HepG2 (cell line): ENCODE results near the gene TMEM219. TPM values are rescaled to one million over a fixed set of nuclear protein-coding genes. Genes with fewer than 3 reads are reported as not detected.
A peak's percentile ranks its signal among the peaks of the same experiment; 100 is the strongest.

ENCODE experiments used
- ATAC-seq: fragments of 200-7000 bp; cut with Tn5 transposase; 3 replicates; pipeline ENCODE4 v1.9.1; 2020; ENCODE audit warnings: mild to moderate bottlenecking, moderate library complexity
- BruUV-seq: library from RNA; stranded (reverse); fragments of 400-500 nt; replicated peaks from 2 replicates; lab custom pipeline; 2021; lab: Mats Ljungman, UMichigan
- CTCF ChIA-PET: fragments of 300-600 bp; formaldehyde crosslinking; extraction: SDS; loops from one replicate; lab custom pipeline; 2021; ENCODE audit warnings: low total read pairs, inconsistent platforms, low intra/inter-chr PET ratio; lab: Yijun Ruan, JAX
- POLR2A ChIA-PET: fragments of 350-600 bp; sonication (Branson Sonifier 250); formaldehyde crosslinking; loops from one replicate; lab custom pipeline; 2020; ENCODE audit warnings: antibody characterized with exemption, inconsistent platforms; lab: Yijun Ruan, JAX
- DNase-seq: peaks from one replicate; pipeline ENCODE4 v3.0.0-alpha.2; 2015; ENCODE audit warnings: low spot score
- FAIRE-seq: peaks from 3 replicates; lab custom pipeline; 2011; peaks lifted over from hg19 to GRCh38; lab: Jason Lieb, UNC
- H2AFZ ChIP-seq: one replicate; pipeline ENCODE4 v1.6.1; 2011; ENCODE audit warnings: low read length, inconsistent platforms
- H3K27ac ChIP-seq: fragments of 300-600 bp; 3 replicates; pipeline ENCODE4 v1.8.0; 2011; ENCODE audit warnings: mixed run types, mild to moderate bottlenecking, mixed read lengths, low read length, inconsistent platforms; ENCODE audit not compliant: insufficient read depth; ENCODE audit errors: extremely low read length
- H3K27me3 ChIP-seq, 2 experiments: fragments of 200-600 bp in 1 of 2; 2 replicates in 1 of 2; 3 replicates in 1 of 2; pipeline versions ENCODE4 v1.6.0 to v1.8.0; 2011; ENCODE audit warnings: low read length in 2 of 2, mild to moderate bottlenecking in 2 of 2, moderate library complexity in 2 of 2, inconsistent platforms in 1 of 2; ENCODE audit not compliant: insufficient read depth in 2 of 2, control insufficient read depth in 1 of 2
- H3K36me3 ChIP-seq, 2 experiments: fragments of 200-600 bp in 1 of 2; replicated peaks in 1 of 2; 2 replicates in 1 of 2; 3 replicates in 1 of 2; pipeline versions ENCODE4 v1.5.1 to v1.8.0; 2011; ENCODE audit warnings: low read length in 2 of 2, inconsistent platforms in 1 of 2; ENCODE audit not compliant: insufficient read depth in 2 of 2, control insufficient read depth in 1 of 2
- H3K4me1 ChIP-seq: 2 replicates; pipeline ENCODE4 v1.5.1; 2012; ENCODE audit warnings: low read length, inconsistent platforms; ENCODE audit not compliant: insufficient read depth
- H3K4me2 ChIP-seq: 2 replicates; pipeline ENCODE4 v1.6.0; 2011; ENCODE audit warnings: low read depth, low read length, inconsistent platforms
- H3K4me3 ChIP-seq, 3 experiments: fragments of 200-600 bp in 1 of 3; sonication (generic), shearing (Covaris generic) in 1 of 3; replicated peaks in 1 of 3; 2 replicates each; pipeline ENCODE4 v1.5.1; 2011 to 2016; ENCODE audit warnings: low read length in 3 of 3, inconsistent platforms in 2 of 3, low read depth in 2 of 3, mild to moderate bottlenecking in 2 of 3, control low read depth in 1 of 3, mixed read lengths in 1 of 3; ENCODE audit not compliant: insufficient read depth in 1 of 3
- H3K79me2 ChIP-seq: one replicate; pipeline ENCODE4 v1.6.1; 2011; ENCODE audit warnings: low read length, inconsistent platforms; ENCODE audit not compliant: insufficient read depth
- H3K9ac ChIP-seq: 2 replicates; pipeline ENCODE4 v1.6.0; 2011; ENCODE audit warnings: mild to moderate bottlenecking, low read depth, low read length, inconsistent platforms; ENCODE audit not compliant: insufficient read depth
- H3K9me3 ChIP-seq: 2 replicates; pipeline ENCODE4 v1.5.1; 2012; ENCODE audit warnings: mild to moderate bottlenecking, low read length
- H4K20me1 ChIP-seq: 2 replicates; pipeline ENCODE4 v1.6.0; 2011; ENCODE audit warnings: inconsistent platforms, mild to moderate bottlenecking, low read length, moderate library complexity; ENCODE audit not compliant: insufficient read depth
- ATF6 ChIP-seq: sonication (generic); formaldehyde crosslinking; conservative IDR thresholded peaks from 2 replicates; pipeline ENCODE4 v1.4.0; 2020; ENCODE audit warnings: missing genetic modification reagents
- HDAC1 ChIP-seq: sonication (generic); formaldehyde crosslinking; IDR thresholded peaks from 2 replicates; pipeline ENCODE4 v1.5.1; 2020; ENCODE audit warnings: mild to moderate bottlenecking, missing genetic modification reagents
- HNF4G ChIP-seq, 2 experiments: sonication (generic) in 1 of 2; formaldehyde crosslinking in 1 of 2; IDR thresholded peaks; 2 replicates each; pipeline versions ENCODE4 v1.4.0 to v1.6.1; 2011 to 2020; ENCODE audit warnings: borderline replicate concordance in 2 of 2, low read depth in 2 of 2, mild to moderate bottlenecking in 2 of 2, low read length in 1 of 2, missing genetic modification reagents in 1 of 2, moderate library complexity in 1 of 2
- HNRNPL ChIP-seq: fragments of 200-400 bp; formaldehyde crosslinking; IDR thresholded peaks from 2 replicates; pipeline ENCODE4 v1.6.1; 2017; ENCODE audit warnings: mild to moderate bottlenecking, low read depth, low read length
- MATR3 ChIP-seq: sonication (generic); formaldehyde crosslinking; IDR thresholded peaks from 2 replicates; pipeline ENCODE4 v1.4.0; 2020; ENCODE audit warnings: missing genetic modification reagents
- MTERF4 ChIP-seq: sonication (generic); formaldehyde crosslinking; IDR thresholded peaks from 2 replicates; pipeline ENCODE4 v1.8.0; 2023; ENCODE audit warnings: mild to moderate bottlenecking, missing genetic modification reagents
- MXI1 ChIP-seq: IDR thresholded peaks from 3 replicates; pipeline ENCODE4 v1.6.1; 2012; ENCODE audit warnings: low read depth, low read length, inconsistent platforms, borderline replicate concordance
- PTBP1 ChIP-seq: fragments of 200-400 bp; formaldehyde crosslinking; IDR thresholded peaks from 2 replicates; pipeline ENCODE4 v1.6.1; 2018; ENCODE audit warnings: low read length, low read depth; ENCODE audit not compliant: poor library complexity, severe bottlenecking
- RBFOX2 ChIP-seq: fragments of 200-400 bp; formaldehyde crosslinking; IDR thresholded peaks from 2 replicates; pipeline ENCODE4 v1.6.1; 2017; ENCODE audit warnings: low read depth, mild to moderate bottlenecking, low read length
- SATB2 ChIP-seq: sonication (generic); formaldehyde crosslinking; IDR thresholded peaks from 2 replicates; pipeline ENCODE4 v1.5.0; 2020; ENCODE audit warnings: missing genetic modification reagents
- WGBS: methylation state at CpG from one replicate; pipeline ENCODE4 v1.1.6; 2017; ENCODE audit warnings: low lambda C conversion rate; 5-methylcytosine and 5-hydroxymethylcytosine counted together
- in situ Hi-C: cut with HindIII; loops from 2 replicates; pipeline ENCODE4 v1.10.0; 2017; ENCODE audit warnings: low pct_unique_long_range_greater_than_20kb; ENCODE audit not compliant: extremely low pct_ligation_motif_present
- intact Hi-C: fragments of 100-400 bp; cut with micrococcal nuclease; formaldehyde crosslinking; loops from one replicate; pipeline ENCODE4 v1.10.0; 2022; ENCODE audit not compliant: unreplicated experiment
- polyA plus RNA-seq, 8 experiments: library from polyadenylated mRNA; depleted of rRNA in 3 of 8; stranded (reverse) in 7 of 8; unstranded in 1 of 8; fragments of >200 nt; fragmentation: Illumina TruSeq in 4 of 8; extraction: Trizol in 4 of 8; gene quantifications; 2 replicates each; pipeline versions ENCODE4 v1.2.1 to v1.2.3, GENCODE V29; 2011 to 2016; ENCODE audit warnings: low read depth in 4 of 8, missing spikeins in 1 of 8, mixed read lengths in 1 of 8; ENCODE audit not compliant: insufficient read depth in 1 of 8
- total RNA-seq, 5 experiments: library from RNA; depleted of rRNA; stranded (reverse); fragments of >200 nt; fragmentation: Illumina TruSeq; extraction: Trizol; gene quantifications; 2 replicates each; pipeline ENCODE4 v1.2.3, GENCODE V29; 2016; ENCODE audit warnings: low read depth in 1 of 5
- TF ChIP-seq, protein P1 (sequence below): sonication (generic); formaldehyde crosslinking; IDR thresholded peaks from 2 replicates; pipeline ENCODE4 v1.8.0; 2022; ENCODE audit warnings: mild to moderate bottlenecking, missing genetic modification reagents, moderate library complexity

Gene TMEM219
- total and polyA plus RNA-seq, 2 of the 13 experiments (the other 11 are each of a cell fraction or from before 2014, with no cell fraction given): 105 to 115 TPM

DNA sequence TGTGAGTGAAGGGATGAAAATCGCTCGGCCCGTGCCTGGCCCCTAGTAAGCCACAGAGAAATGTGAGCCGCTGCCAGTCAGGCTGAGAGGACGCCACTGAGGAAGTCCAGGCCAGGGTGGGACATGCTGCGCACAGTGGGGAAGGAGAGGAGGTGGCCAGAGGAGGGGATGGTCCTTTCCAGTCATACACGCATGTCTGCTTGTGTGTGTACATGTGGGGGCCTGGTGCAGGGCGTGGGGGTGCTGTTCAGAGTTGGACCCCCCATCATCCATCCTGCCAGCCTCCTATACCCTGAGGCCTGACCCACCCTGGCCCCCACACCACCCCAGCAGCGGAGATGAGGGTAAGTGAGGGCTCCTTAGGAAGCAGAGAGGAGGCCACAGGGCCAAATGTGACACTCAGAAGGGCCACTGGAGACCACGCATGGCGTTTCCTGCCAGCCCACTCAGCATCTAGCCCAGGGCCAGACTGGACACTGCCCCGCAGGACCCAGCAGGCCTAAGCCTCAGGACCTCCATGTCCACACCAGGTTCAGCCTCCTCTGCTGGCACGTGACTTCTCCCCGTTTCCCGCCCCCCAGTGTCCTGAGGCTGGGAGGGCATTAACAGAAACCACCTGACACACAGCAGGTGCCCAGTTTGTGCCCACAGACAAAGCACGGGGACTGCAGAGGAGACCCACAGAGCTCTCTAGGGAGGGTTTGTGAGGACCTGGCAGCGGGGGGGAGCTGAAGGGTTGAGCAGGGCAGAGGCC, 42.0 kb downstream of the TMEM219 start:
- ChIA-PET CTCF (no interaction called here), POLR2A (interaction anchor here (1.2 to 2.1 kb wide), 2 partner anchors 30 to 78 kb away, joined by 3 to 8 read pairs; partner anchors contain the start of gene TAOK2)
- FAIRE-seq (no peak), DNase-seq (no peak), ATAC-seq (no peak)
- Histone ChIP-seq H3K9ac (no peak overlapping the region), H3K27ac (no peak overlapping the region), H3K4me3 (no peak overlapping the region), H2AFZ (no peak overlapping the region), H3K27me3 (0 out of 5 replicates have a peak, but pooled peaks cover 0 to 1% of the 10 kb centered on the region in 2 experiments), H3K79me2 (no peaks in the 10 kb centered on the region), H3K4me2 (no peak overlapping the region), H3K4me1 (peaks cover under 1% of the 10 kb centered on the region; the same call in 1 of the 2 replicates), H3K9me3 (no peaks in the 10 kb centered on the region), H4K20me1 (no peaks in the 10 kb centered on the region), H3K36me3 (peaks cover 0 to 3% of the 10 kb centered on the region in 2 experiments; a peak in 1 of 5 replicates)
- TF ChIP-seq HNF4G (IDR thresholded peaks at IDR 0.05; ENCODE audit: borderline replicate concordance, low read depth, low read length) (no peak), HNF4G (CRISPR knock-in tag; IDR thresholded peaks at IDR 0.05; ENCODE audit: borderline replicate concordance, low read depth) (no peak)
- BruUV-seq: no TSS peak
- intact Hi-C loops: no loop called here
- in situ Hi-C loops: loop anchor here (10.0 kb wide), 1 partner anchor 139 kb away; the partner anchor contains the start of gene CDIPT
- 95% methylated on average over 13 of the region's 17 CpGs for WGBS

- H2AFZ ChIP-seq: no peak overlapping the region
- H3K79me2 ChIP-seq: no peaks in the 10 kb centered on the region
- ATAC-seq: no peak
- no peak overlapping the region for H3K4me2 ChIP-seq
- CTCF ChIA-PET: no interaction called here
- no peak for FAIRE-seq
- intact Hi-C loops: no loop called here
- peaks cover 6% of the 10 kb centered on the region for H3K4me1 ChIP-seq
- WGBS: 93% methylated on average over 14 of the region's 19 CpGs
- BruUV-seq: no TSS peak
- H3K9ac ChIP-seq: no peak overlapping the region
- H3K27me3 ChIP-seq: peaks cover 0 to 6% of the 10 kb centered on the region in 2 experiments; a peak in 1 of 5 replicates
- POLR2A ChIA-PET: interaction anchor here (1.2 to 2.1 kb wide), 2 partner anchors 31 to 79 kb away, joined by 3 to 8 read pairs; partner anchors contain the start of gene TAOK2
- DNase-seq: no peak
- H3K36me3 ChIP-seq: peaks cover 0 to 3% of the 10 kb centered on the region in 2 experiments; a peak in 1 of 5 replicates
- no peak overlapping the region for H3K4me3 ChIP-seq
- no peak overlapping the region for H3K27ac ChIP-seq
- in situ Hi-C loops: loop anchor here (10.0 kb wide), 1 partner anchor 140 kb away; the partner anchor contains the start of gene CDIPT
- no peaks in the 10 kb centered on the region for H3K9me3 ChIP-seq
- no peaks in the 10 kb centered on the region for H4K20me1 ChIP-seq
- TF ChIP-seq, protein P1, sequence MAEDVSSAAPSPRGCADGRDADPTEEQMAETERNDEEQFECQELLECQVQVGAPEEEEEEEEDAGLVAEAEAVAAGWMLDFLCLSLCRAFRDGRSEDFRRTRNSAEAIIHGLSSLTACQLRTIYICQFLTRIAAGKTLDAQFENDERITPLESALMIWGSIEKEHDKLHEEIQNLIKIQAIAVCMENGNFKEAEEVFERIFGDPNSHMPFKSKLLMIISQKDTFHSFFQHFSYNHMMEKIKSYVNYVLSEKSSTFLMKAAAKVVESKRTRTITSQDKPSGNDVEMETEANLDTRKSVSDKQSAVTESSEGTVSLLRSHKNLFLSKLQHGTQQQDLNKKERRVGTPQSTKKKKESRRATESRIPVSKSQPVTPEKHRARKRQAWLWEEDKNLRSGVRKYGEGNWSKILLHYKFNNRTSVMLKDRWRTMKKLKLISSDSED (CRISPR knock-in tag): no peak
- TF ChIP-seq HNRNPL (0 out of 2 replicates have a peak, but pooled peaks have one; percentile 16), SATB2 (no peak), MATR3 (no peak), RBFOX2 (peak; percentile 50; the same call in 1 of the 2 replicates), ATF6 (CRISPR knock-in tag) (no peak), HDAC1 (CRISPR knock-in tag) (no peak), MXI1 (no peak), PTBP1 (peak; percentile 12), MTERF4 (CRISPR knock-in tag) (no peak)
Measured at GRCh38 chr16:30004424-30004776, 42.5 kb downstream of the TMEM219 start.
